Endothelial cell of umbilical vein (primary cell): Measurements from ENCODE around the gene TENM4. TPM values are rescaled to one million over a fixed set of nuclear protein-coding genes. Genes with fewer than 3 reads are reported as not detected.

Experiments used
- BruUV-seq: library from RNA; stranded (reverse); fragments of 400-500 nt; replicated peaks from 2 replicates; lab custom pipeline; 2021; lab: Mats Ljungman, UMichigan
- CTCF ChIA-PET: fragments of 300-600, 350-600 bp; sonication (Branson Sonifier 250); formaldehyde crosslinking; loops from one replicate; lab custom pipeline; 2021; ENCODE audit warnings: antibody characterized with exemption, inconsistent platforms; lab: Charles Lee
- POLR2A ChIA-PET: fragments of 300-600, 350-600 bp; sonication (Branson Sonifier 250); formaldehyde crosslinking; loops from one replicate; lab custom pipeline; 2021; ENCODE audit warnings: antibody characterized with exemption, inconsistent platforms; lab: Charles Lee
- DNase-seq: peaks from one replicate; pipeline ENCODE4 v3.0.0-alpha.2; 2011; ENCODE audit warnings: low read depth, low spot score
- FAIRE-seq: peaks from 2 replicates; lab custom pipeline; 2011; peaks lifted over from hg19 to GRCh38; lab: Jason Lieb, UNC
- H2AFZ ChIP-seq: 2 replicates; pipeline ENCODE4 v1.6.0; 2012; ENCODE audit warnings: low read depth, low read length, control low read depth, inconsistent platforms
- H3K27ac ChIP-seq: 2 replicates; pipeline ENCODE4 v1.5.1; 2011; ENCODE audit warnings: low read depth, mild to moderate bottlenecking, control low read depth, low read length, moderate library complexity; ENCODE audit not compliant: insufficient read depth
- H3K27me3 ChIP-seq, 2 experiments: 2 replicates each; pipeline versions ENCODE4 v1.6.0 to v1.6.1; 2011; ENCODE audit warnings: low read length in 2 of 2, mixed read lengths in 1 of 2; ENCODE audit not compliant: control insufficient read depth in 2 of 2, insufficient read depth in 2 of 2
- H3K36me3 ChIP-seq, 2 experiments: 2 replicates in 1 of 2; 3 replicates in 1 of 2; pipeline ENCODE4 v1.5.1; 2011; ENCODE audit warnings: low read length in 2 of 2, mild to moderate bottlenecking in 1 of 2, moderate library complexity in 1 of 2; ENCODE audit not compliant: control insufficient read depth in 2 of 2, insufficient read depth in 2 of 2; ENCODE audit errors: extremely low read depth in 1 of 2
- H3K4me1 ChIP-seq: 3 replicates; pipeline ENCODE4 v1.5.1; 2011; ENCODE audit warnings: mild to moderate bottlenecking, low read length; ENCODE audit not compliant: control insufficient read depth, insufficient read depth; ENCODE audit errors: extremely low read depth
- H3K4me2 ChIP-seq: 2 replicates; pipeline ENCODE4 v1.6.1; 2011; ENCODE audit warnings: low read length, control low read depth, mixed read lengths; ENCODE audit not compliant: insufficient read depth
- H3K4me3 ChIP-seq, 3 experiments: fragments of 200-600 bp in 1 of 3; sonication (generic), shearing (Covaris generic) in 1 of 3; replicated peaks in 1 of 3; 2 replicates each; pipeline ENCODE4 v1.5.1; 2011 to 2016; ENCODE audit warnings: control low read depth in 3 of 3, low read length in 3 of 3, mild to moderate bottlenecking in 2 of 3, inconsistent platforms in 1 of 3, low read depth in 1 of 3, moderate library complexity in 1 of 3; ENCODE audit not compliant: insufficient read depth in 1 of 3
- H3K79me2 ChIP-seq: 2 replicates; pipeline ENCODE4 v1.6.0; 2012; ENCODE audit warnings: low read length, inconsistent platforms; ENCODE audit not compliant: control insufficient read depth, insufficient read depth
- H3K9ac ChIP-seq: replicated peaks from 2 replicates; pipeline ENCODE3; 2011; ENCODE audit warnings: low read length, control low read depth; ENCODE audit not compliant: insufficient read depth; ENCODE audit errors: extremely low read depth
- H3K9me1 ChIP-seq: replicated peaks from 3 replicates; pipeline ENCODE4 v1.6.0; 2011; ENCODE audit warnings: mild to moderate bottlenecking, low read length; ENCODE audit not compliant: control insufficient read depth, insufficient read depth; ENCODE audit errors: extremely low read depth
- H3K9me3 ChIP-seq: replicated peaks from 2 replicates; pipeline ENCODE4 v1.5.1; 2012; ENCODE audit warnings: low read length, inconsistent platforms; ENCODE audit not compliant: control insufficient read depth, insufficient read depth
- H4K20me1 ChIP-seq: replicated peaks from 2 replicates; pipeline ENCODE3; 2011; ENCODE audit warnings: mild to moderate bottlenecking, low read length; ENCODE audit not compliant: control insufficient read depth, insufficient read depth; ENCODE audit errors: extremely low read depth
- CTCF ChIP-seq, 2 donors: IDR thresholded peaks; 1 replicate in 1 of 2; 2 replicates in 1 of 2; pipeline ENCODE4 v1.5.1; 2011; ENCODE audit warnings: low read length in 2 of 2, mild to moderate bottlenecking in 2 of 2, moderate library complexity in 2 of 2, control low read depth in 1 of 2, inconsistent platforms in 1 of 2, low read depth in 1 of 2; ENCODE audit not compliant: insufficient read depth in 1 of 2; ENCODE audit errors: extremely low read depth in 1 of 2
- EZH2 ChIP-seq: IDR thresholded peaks from 2 replicates; pipeline ENCODE4 v1.6.1; 2012; ENCODE audit warnings: borderline replicate concordance, low read depth, mild to moderate bottlenecking, moderate library complexity, low read length, inconsistent platforms; ENCODE audit not compliant: severe bottlenecking
- FOS ChIP-seq: IDR thresholded peaks from 2 replicates; pipeline ENCODE4 v1.6.1; 2011; ENCODE audit warnings: mild to moderate bottlenecking, low read length, moderate library complexity, borderline replicate concordance; ENCODE audit not compliant: insufficient read depth
- GATA2 ChIP-seq: IDR thresholded peaks from 2 replicates; pipeline ENCODE4 v1.7.0; 2011; ENCODE audit warnings: low read depth, mild to moderate bottlenecking, moderate library complexity, mixed read lengths, low read length; ENCODE audit not compliant: insufficient read length, insufficient read depth
- JUN ChIP-seq: IDR thresholded peaks from 2 replicates; pipeline ENCODE4 v1.6.1; 2011; ENCODE audit warnings: borderline replicate concordance, low read depth; ENCODE audit not compliant: insufficient read length, insufficient read depth
- MYC ChIP-seq: IDR thresholded peaks from one replicate; pipeline ENCODE4 v1.6.1; 2011; ENCODE audit warnings: mild to moderate bottlenecking, low read depth, low read length
- POLR2A ChIP-seq: IDR thresholded peaks from 2 replicates; pipeline ENCODE4 v1.6.1; 2012; ENCODE audit warnings: low read depth, mild to moderate bottlenecking, control low read depth, low read length
- POLR2AphosphoS5 ChIP-seq: IDR thresholded peaks from 2 replicates; pipeline ENCODE4 v1.6.1; 2012; ENCODE audit warnings: low read depth, mild to moderate bottlenecking, control low read depth, low read length, moderate library complexity; ENCODE audit not compliant: insufficient read depth
- dilution Hi-C: fragments of 300-500 bp; cut with MboI; formaldehyde crosslinking; loops from one replicate; pipeline ENCODE4 v1.15.0; 2019; ENCODE audit warnings: low sequenced_read_pairs; ENCODE audit not compliant: extremely low pct_ligation_motif_present
- intact Hi-C: fragments of 100-400 bp; cut with micrococcal nuclease; formaldehyde crosslinking; loops from one replicate; pipeline ENCODE4 v1.10.0; 2022
- polyA plus RNA-seq, 4 experiments: library from polyadenylated mRNA; depleted of rRNA in 3 of 4; stranded (reverse) in 3 of 4; unstranded in 1 of 4; fragments of >200 nt; gene quantifications; 2 replicates each; pipeline versions ENCODE4 v1.2.1 to v1.2.3, GENCODE V29; 2011 to 2012; ENCODE audit warnings: missing spikeins in 1 of 4
- total RNA-seq: library from RNA; stranded (reverse); gene quantifications from 2 replicates; pipeline ENCODE4 v1.2.3, GENCODE V29; 2021

TENM4 gene
- total and polyA plus RNA-seq, 2 donors (not counting 3 experiments of a cell fraction or from before 2014, with no cell fraction given), result 0.06 to 0.27 TPM

- dilution Hi-C loops, result no loop called here
- H3K4me3 ChIP-seq, result no peak overlapping the region
- H3K79me2 ChIP-seq, result no peaks in the 10 kb centered on the region
- H3K9ac ChIP-seq, result no peak overlapping the region
- no peak overlapping the region for H3K4me2 ChIP-seq
- H3K36me3 ChIP-seq, result no peaks in the 10 kb centered on the region
- H3K9me3 ChIP-seq, result no peaks in the 10 kb centered on the region
- no peak overlapping the region for H3K27ac ChIP-seq
- ChIA-PET CTCF (no interaction called here), POLR2A (no interaction called here)
- BruUV-seq, result no TSS peak
- DNase-seq, result no peak
- no peaks in the 10 kb centered on the region for H3K4me1 ChIP-seq
- TF ChIP-seq POLR2A (no peak), FOS (no peak), GATA2 (no peak)
- H2AFZ ChIP-seq, result no peak overlapping the region
- H4K20me1 ChIP-seq, result no peaks in the 10 kb centered on the region
- no peaks in the 10 kb centered on the region for H3K27me3 ChIP-seq
- H3K9me1 ChIP-seq, result no peaks in the 10 kb centered on the region
- intact Hi-C loops, result no loop called here
- no peak for FAIRE-seq
Observed at GRCh38 chr11:78783301-78783700, 657.5 kb downstream of the TENM4 start.

- Histone ChIP-seq H3K9me1 (no peaks in the 10 kb centered on the region), H3K79me2 (no peaks in the 10 kb centered on the region), H3K9me3 (no peaks in the 10 kb centered on the region), H2AFZ (no peak overlapping the region), H3K27me3 (no peaks in the 10 kb centered on the region), H3K4me2 (no peak overlapping the region), H4K20me1 (no peaks in the 10 kb centered on the region), H3K36me3 (no peaks in the 10 kb centered on the region), H3K9ac (no peak overlapping the region), H3K4me3 (no peak overlapping the region), H3K4me1 (no peaks in the 10 kb centered on the region), H3K27ac (no peak overlapping the region)
- FAIRE-seq (no peak), DNase-seq (no peak)
- BruUV-seq, result no TSS peak
- POLR2A ChIA-PET, result no interaction called here
- dilution Hi-C loops, result no loop called here
- CTCF ChIA-PET, result no interaction called here
- intact Hi-C loops, result no loop called here
- TF ChIP-seq CTCF (IDR thresholded peaks at IDR 0.05; ENCODE audit: extremely low read depth in 1 of 2, insufficient read depth in 1 of 2, low read depth in 1 of 2, low read length in 2 of 2), result no peak
- TF ChIP-seq FOS, result no peak
- TF ChIP-seq MYC, result no peak
- no peak for TF ChIP-seq EZH2
- TF ChIP-seq POLR2AphosphoS5, result no peak
- no peak for TF ChIP-seq POLR2A
- TF ChIP-seq JUN, result no peak
Observed at GRCh38 chr11:78782725-78783124, 658.1 kb downstream of the TENM4 start.
